SK-N-SH (cell line): ENCODE results near the gene OR51B6.

Experiments
- ELF1 ChIP-seq: IDR thresholded peaks from 2 replicates; pipeline ENCODE4 v1.4.0; 2012
- EZH2phosphoT487 ChIP-seq: fragments of 200-600 bp; sonication (generic); IDR thresholded peaks from 2 replicates; pipeline ENCODE4 v1.6.1; 2017; ENCODE audit warnings: low read depth, mixed run types, mild to moderate bottlenecking, antibody characterized with exemption, moderate library complexity, borderline replicate concordance
- FOXJ3 ChIP-seq: sonication (generic); formaldehyde crosslinking; IDR thresholded peaks from 2 replicates; pipeline ENCODE4 v1.5.1; 2020; ENCODE audit warnings: mild to moderate bottlenecking, missing genetic modification reagents
- GABPA ChIP-seq: IDR thresholded peaks from 2 replicates; pipeline ENCODE4 v1.4.0; 2012; ENCODE audit warnings: low read depth, mild to moderate bottlenecking
- POLR2AphosphoS5 ChIP-seq: IDR thresholded peaks from 2 replicates; pipeline ENCODE4 v1.6.1; 2012; ENCODE audit warnings: low read depth, low read length
- RFX5 ChIP-seq: IDR thresholded peaks from 2 replicates; pipeline ENCODE4 v1.6.1; 2012; ENCODE audit warnings: mild to moderate bottlenecking, improper control_type of control experiment, low read length
- SIN3A ChIP-seq: IDR thresholded peaks from 2 replicates; pipeline ENCODE4 v1.6.1; 2012; ENCODE audit warnings: low read depth, mild to moderate bottlenecking, low read length, moderate library complexity, borderline replicate concordance
- SMC3 ChIP-seq: IDR thresholded peaks from 2 replicates; pipeline ENCODE4 v1.6.1; 2012; ENCODE audit warnings: low read depth, low read length, improper control_type of control experiment
- TCF12 ChIP-seq: IDR thresholded peaks from 2 replicates; pipeline ENCODE4 v1.4.0; 2012
- TF ChIP-seq, protein P1 (sequence below): fragments of 200-600 bp; sonication (generic); IDR thresholded peaks from 2 replicates; pipeline ENCODE4 v1.6.1; 2017; ENCODE audit warnings: antibody characterized with exemption, mild to moderate bottlenecking, moderate library complexity
- TF ChIP-seq, protein P2 (sequence below): fragments of 150-350 bp; IDR thresholded peaks from 2 replicates; pipeline ENCODE4 v1.6.1; 2017; ENCODE audit warnings: antibody characterized with exemption, low read length, low read depth, borderline replicate concordance
- TF ChIP-seq, protein P3 (sequence below): IDR thresholded peaks from 2 replicates; pipeline ENCODE4 v1.4.0; 2012; ENCODE audit warnings: low read depth
- TF ChIP-seq, protein P4 (sequence below): IDR thresholded peaks from 2 replicates; pipeline ENCODE4 v1.6.1; 2012; ENCODE audit warnings: mild to moderate bottlenecking, low read depth, low read length, moderate library complexity
- TF ChIP-seq, protein P5 (sequence below): fragments of 150-350 bp; IDR thresholded peaks from 2 replicates; pipeline ENCODE4 v1.6.1; 2016; ENCODE audit warnings: mild to moderate bottlenecking, low read depth, low read length

DNA sequence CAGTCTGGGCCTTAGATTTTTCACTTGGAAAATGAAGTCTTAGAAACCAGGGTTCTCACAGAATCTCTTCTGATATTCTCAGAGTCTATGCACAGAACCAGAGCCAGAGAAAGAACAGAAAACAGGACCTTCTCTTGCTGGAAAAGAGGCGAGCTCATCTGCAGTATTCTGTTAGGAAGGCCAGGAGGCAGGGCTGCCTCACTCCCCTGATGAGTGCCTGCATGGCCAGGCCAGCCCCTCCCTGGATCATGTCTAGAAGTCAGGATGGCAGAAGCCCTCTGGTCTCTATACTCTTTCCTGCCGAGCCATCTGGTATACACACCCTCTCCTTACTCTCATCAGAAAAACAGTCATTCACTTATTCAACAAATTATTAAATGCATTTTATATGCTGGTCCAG, 33.0 kb downstream of the OR51B6 start:
- TF ChIP-seq POLR2AphosphoS5 (no peak), FOXJ3 (CRISPR knock-in tag) (no peak), EZH2phosphoT487 (no peak), RFX5 (no peak), ELF1 (no peak), SMC3 (no peak), GABPA (no peak), SIN3A (no peak), TCF12 (no peak)
- TF ChIP-seq, protein P1, sequence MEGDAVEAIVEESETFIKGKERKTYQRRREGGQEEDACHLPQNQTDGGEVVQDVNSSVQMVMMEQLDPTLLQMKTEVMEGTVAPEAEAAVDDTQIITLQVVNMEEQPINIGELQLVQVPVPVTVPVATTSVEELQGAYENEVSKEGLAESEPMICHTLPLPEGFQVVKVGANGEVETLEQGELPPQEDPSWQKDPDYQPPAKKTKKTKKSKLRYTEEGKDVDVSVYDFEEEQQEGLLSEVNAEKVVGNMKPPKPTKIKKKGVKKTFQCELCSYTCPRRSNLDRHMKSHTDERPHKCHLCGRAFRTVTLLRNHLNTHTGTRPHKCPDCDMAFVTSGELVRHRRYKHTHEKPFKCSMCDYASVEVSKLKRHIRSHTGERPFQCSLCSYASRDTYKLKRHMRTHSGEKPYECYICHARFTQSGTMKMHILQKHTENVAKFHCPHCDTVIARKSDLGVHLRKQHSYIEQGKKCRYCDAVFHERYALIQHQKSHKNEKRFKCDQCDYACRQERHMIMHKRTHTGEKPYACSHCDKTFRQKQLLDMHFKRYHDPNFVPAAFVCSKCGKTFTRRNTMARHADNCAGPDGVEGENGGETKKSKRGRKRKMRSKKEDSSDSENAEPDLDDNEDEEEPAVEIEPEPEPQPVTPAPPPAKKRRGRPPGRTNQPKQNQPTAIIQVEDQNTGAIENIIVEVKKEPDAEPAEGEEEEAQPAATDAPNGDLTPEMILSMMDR: no peak
- TF ChIP-seq, protein P2, sequence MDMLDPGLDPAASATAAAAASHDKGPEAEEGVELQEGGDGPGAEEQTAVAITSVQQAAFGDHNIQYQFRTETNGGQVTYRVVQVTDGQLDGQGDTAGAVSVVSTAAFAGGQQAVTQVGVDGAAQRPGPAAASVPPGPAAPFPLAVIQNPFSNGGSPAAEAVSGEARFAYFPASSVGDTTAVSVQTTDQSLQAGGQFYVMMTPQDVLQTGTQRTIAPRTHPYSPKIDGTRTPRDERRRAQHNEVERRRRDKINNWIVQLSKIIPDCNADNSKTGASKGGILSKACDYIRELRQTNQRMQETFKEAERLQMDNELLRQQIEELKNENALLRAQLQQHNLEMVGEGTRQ: no peak
- TF ChIP-seq, protein P3, sequence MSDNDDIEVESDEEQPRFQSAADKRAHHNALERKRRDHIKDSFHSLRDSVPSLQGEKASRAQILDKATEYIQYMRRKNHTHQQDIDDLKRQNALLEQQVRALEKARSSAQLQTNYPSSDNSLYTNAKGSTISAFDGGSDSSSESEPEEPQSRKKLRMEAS: no peak
- TF ChIP-seq, protein P4, sequence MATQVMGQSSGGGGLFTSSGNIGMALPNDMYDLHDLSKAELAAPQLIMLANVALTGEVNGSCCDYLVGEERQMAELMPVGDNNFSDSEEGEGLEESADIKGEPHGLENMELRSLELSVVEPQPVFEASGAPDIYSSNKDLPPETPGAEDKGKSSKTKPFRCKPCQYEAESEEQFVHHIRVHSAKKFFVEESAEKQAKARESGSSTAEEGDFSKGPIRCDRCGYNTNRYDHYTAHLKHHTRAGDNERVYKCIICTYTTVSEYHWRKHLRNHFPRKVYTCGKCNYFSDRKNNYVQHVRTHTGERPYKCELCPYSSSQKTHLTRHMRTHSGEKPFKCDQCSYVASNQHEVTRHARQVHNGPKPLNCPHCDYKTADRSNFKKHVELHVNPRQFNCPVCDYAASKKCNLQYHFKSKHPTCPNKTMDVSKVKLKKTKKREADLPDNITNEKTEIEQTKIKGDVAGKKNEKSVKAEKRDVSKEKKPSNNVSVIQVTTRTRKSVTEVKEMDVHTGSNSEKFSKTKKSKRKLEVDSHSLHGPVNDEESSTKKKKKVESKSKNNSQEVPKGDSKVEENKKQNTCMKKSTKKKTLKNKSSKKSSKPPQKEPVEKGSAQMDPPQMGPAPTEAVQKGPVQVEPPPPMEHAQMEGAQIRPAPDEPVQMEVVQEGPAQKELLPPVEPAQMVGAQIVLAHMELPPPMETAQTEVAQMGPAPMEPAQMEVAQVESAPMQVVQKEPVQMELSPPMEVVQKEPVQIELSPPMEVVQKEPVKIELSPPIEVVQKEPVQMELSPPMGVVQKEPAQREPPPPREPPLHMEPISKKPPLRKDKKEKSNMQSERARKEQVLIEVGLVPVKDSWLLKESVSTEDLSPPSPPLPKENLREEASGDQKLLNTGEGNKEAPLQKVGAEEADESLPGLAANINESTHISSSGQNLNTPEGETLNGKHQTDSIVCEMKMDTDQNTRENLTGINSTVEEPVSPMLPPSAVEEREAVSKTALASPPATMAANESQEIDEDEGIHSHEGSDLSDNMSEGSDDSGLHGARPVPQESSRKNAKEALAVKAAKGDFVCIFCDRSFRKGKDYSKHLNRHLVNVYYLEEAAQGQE: no peak
- TF ChIP-seq, protein P5, sequence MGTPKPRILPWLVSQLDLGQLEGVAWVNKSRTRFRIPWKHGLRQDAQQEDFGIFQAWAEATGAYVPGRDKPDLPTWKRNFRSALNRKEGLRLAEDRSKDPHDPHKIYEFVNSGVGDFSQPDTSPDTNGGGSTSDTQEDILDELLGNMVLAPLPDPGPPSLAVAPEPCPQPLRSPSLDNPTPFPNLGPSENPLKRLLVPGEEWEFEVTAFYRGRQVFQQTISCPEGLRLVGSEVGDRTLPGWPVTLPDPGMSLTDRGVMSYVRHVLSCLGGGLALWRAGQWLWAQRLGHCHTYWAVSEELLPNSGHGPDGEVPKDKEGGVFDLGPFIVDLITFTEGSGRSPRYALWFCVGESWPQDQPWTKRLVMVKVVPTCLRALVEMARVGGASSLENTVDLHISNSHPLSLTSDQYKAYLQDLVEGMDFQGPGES: no peak
